Measurements from ENCODE around the gene GRM1.

GRM1 gene

DNA sequence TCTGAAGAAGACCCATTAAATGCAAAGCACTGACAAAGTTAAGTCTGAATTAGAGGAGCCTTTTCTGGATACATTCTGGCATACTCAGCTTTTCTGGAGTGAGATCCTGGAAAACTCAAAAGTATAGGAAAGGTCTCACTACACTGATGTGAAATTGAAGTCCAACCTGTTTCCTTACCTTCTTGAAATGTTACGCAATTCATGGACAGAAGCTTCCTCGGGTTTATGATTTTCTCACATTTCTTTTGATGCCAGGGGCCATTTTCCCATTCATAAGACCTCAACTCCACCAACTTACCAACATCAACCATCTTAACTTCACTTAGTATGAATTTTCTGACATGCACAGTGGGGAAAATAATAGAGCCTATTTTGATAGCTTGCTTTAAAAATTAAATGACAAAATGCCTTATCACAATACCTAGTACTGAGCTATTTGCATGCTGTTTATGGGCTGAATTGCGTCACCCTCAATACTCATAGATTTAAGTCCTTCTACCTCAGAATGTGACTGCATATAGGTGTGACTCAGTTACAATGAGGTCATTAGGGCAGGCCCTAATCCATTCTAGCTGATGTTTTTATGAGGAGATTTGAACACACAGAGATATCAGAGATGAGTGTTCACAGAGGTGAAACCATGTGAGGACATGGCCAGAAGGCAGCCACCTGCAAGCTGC, 441.4 kb downstream of the GRM1 start:
- Histone ChIP-seq H3K9me3 (ENCODE audit: control insufficient read depth, insufficient read depth, low read length) (no peaks in the 10 kb centered on the region), H3K36me3 (ENCODE audit: control insufficient read depth, insufficient read depth, low read length) (no peaks in the 10 kb centered on the region), H3K4me1 (ENCODE audit: control insufficient read depth, insufficient read depth, low read length) (no peaks in the 10 kb centered on the region), H3K9ac (ENCODE audit: low read depth, low read length) (no peak overlapping the region), H3K27me3 (ENCODE audit: control insufficient read depth, insufficient read depth, low read length) (no peaks in the 10 kb centered on the region), H3K4me3 (ENCODE audit: low read depth, low read length) (no peak overlapping the region), H3K27ac (ENCODE audit: low read depth, low read length) (no peak overlapping the region)

DNA sequence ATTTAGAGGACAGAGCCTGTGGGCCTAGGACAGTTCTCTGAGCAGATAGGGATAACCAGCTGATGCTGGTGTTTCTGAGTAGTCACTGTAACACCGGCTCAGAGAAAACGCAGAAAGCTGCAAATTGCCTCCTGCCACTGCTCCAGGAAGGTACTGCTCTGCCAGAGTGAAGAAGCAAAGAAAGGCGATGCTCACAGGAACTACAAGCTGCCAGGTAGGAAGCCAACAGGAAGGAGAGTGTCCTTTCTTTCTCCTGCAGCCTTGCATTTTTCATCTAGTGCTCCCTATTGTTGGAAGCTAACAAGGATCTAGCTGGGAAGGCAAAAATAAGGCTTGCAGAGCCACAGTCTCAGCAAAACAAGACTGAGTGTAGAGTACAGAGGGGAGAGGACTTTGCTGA, 444.1 kb downstream of the GRM1 start:
- Histone ChIP-seq H3K9ac (ENCODE audit: low read depth, low read length) (no peak overlapping the region), H3K36me3 (ENCODE audit: control insufficient read depth, insufficient read depth, low read length) (no peaks in the 10 kb centered on the region), H3K27ac (ENCODE audit: low read depth, low read length) (no peak overlapping the region), H3K4me3 (ENCODE audit: low read depth, low read length) (no peak overlapping the region), H3K27me3 (ENCODE audit: control insufficient read depth, insufficient read depth, low read length) (no peaks in the 10 kb centered on the region), H3K9me3 (ENCODE audit: control insufficient read depth, insufficient read depth, low read length) (no peaks in the 10 kb centered on the region), H3K4me1 (ENCODE audit: control insufficient read depth, insufficient read depth, low read length) (no peaks in the 10 kb centered on the region)

DNA sequence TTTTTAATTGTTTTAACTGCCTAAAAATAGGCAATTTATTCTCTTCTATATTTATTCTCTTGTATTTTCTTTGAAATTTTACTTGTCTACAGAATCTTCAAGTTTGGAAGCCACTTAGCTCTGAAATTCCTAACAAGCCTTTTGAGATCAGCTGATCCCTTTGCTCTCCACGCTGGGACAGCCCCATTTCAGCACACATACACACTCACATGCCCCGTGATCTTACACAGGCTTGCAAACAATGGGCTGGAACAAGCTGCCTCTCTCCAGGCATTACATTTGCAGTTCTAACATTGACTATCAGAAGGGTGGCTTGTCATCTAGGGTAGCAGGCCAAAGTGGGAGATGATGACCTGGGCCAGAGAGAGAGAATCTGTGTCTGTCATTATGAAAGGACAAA, 452.7 kb downstream of the GRM1 start:
- no peaks in the 10 kb centered on the region for H3K27me3 ChIP-seq (ENCODE audit: control insufficient read depth, insufficient read depth, low read length)
- no peak overlapping the region for H3K9ac ChIP-seq (ENCODE audit: low read depth, low read length)
- no peaks in the 10 kb centered on the region for H3K4me1 ChIP-seq (ENCODE audit: control insufficient read depth, insufficient read depth, low read length)
- no peaks in the 10 kb centered on the region for H3K9me3 ChIP-seq (ENCODE audit: control insufficient read depth, insufficient read depth, low read length)
- H3K4me3 ChIP-seq (ENCODE audit: low read depth, low read length), result no peak overlapping the region
- H3K27ac ChIP-seq (ENCODE audit: low read depth, low read length), result no peak overlapping the region
- no peaks in the 10 kb centered on the region for H3K36me3 ChIP-seq (ENCODE audit: control insufficient read depth, insufficient read depth, low read length)

DNA sequence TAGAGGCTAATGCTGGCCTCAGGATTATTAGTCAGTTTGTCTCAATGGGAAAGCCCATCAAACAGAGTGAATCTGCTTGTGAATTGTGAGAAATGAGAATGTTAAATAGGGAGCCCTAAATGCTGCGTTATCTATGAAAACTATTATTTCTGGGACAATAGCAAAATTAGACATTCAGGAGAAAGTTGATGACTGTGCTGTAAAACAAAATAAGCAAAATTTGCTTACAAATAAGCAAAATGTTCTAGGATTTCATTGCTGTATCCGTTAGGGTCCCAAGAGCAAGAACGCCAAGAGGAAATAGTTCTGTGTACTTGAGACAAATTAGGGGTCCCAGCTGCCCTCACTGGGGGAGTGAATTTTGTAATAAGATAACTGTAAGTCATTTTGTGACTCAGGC, 455.5 kb downstream of the GRM1 start:
- no peaks in the 10 kb centered on the region for H3K9me3 ChIP-seq (ENCODE audit: control insufficient read depth, insufficient read depth, low read length)
- H3K27me3 ChIP-seq (ENCODE audit: control insufficient read depth, insufficient read depth, low read length), result no peaks in the 10 kb centered on the region
- H3K4me1 ChIP-seq (ENCODE audit: control insufficient read depth, insufficient read depth, low read length), result no peaks in the 10 kb centered on the region

More for the DNA sequence above, 455.5 kb downstream of the GRM1 start:
- H3K27ac ChIP-seq (ENCODE audit: low read depth, low read length), result no peak overlapping the region
- no peaks in the 10 kb centered on the region for H3K36me3 ChIP-seq (ENCODE audit: control insufficient read depth, insufficient read depth, low read length)
- H3K9ac ChIP-seq (ENCODE audit: low read depth, low read length), result no peak overlapping the region
- no peak overlapping the region for H3K4me3 ChIP-seq (ENCODE audit: low read depth, low read length)
